Measurements from ENCODE around the gene MFRP.

DNA sequence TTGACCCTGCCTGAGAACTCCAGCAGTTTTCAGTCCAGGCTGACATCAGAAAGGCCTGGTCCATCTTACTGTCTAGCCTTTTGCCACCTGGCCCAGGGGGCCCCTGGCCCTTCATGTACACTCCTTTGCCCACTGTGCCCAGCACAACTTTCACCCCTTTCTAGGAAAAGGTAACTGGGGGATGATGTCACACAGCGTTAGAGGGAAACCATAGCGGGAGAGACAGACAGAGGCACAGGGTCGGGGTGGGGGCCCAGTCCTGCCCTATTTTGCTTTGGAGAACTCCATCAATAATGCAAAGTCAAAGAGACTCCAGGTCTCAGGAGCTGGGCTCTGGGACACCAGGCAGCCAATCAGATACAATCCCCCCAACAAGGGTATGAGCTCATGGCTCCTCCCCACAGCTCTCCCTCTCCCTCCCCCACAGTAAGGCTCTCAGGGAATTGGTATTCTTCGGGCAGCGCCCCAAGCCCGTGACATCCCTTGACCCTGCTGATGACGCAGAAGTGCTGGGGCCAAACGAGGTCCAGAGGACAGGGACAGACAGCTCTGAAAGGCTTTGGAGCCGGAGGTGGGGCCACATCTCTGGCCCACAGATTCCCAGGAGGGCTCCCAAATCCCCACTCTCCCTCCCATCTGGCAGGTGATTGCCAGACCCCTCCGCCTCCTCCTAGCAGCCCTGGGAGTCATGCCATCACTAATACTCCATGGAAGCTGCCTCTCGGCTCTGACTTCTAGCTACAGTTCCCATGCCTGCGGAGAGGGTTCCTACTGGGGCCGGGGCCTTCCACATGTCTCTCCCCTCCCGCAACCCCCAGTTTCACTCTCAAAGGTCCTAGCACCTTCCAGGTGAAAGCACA is 29.1 kb upstream of the MFRP start:
- TF ChIP-seq, protein P1, sequence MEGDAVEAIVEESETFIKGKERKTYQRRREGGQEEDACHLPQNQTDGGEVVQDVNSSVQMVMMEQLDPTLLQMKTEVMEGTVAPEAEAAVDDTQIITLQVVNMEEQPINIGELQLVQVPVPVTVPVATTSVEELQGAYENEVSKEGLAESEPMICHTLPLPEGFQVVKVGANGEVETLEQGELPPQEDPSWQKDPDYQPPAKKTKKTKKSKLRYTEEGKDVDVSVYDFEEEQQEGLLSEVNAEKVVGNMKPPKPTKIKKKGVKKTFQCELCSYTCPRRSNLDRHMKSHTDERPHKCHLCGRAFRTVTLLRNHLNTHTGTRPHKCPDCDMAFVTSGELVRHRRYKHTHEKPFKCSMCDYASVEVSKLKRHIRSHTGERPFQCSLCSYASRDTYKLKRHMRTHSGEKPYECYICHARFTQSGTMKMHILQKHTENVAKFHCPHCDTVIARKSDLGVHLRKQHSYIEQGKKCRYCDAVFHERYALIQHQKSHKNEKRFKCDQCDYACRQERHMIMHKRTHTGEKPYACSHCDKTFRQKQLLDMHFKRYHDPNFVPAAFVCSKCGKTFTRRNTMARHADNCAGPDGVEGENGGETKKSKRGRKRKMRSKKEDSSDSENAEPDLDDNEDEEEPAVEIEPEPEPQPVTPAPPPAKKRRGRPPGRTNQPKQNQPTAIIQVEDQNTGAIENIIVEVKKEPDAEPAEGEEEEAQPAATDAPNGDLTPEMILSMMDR (IDR thresholded peaks at IDR 0.05), result no peak
- no peak for TF ChIP-seq POLR2A (IDR thresholded peaks at IDR 0.05)

Data from ovary (tissue), 3 donors.